CD4-positive, alpha-beta T cell treated with Interleukin-17A for 1 hour (primary cell): ENCODE measurements around the gene ECT2L.

Experiments
- DNase-seq: peaks from one replicate; pipeline ENCODE4 v3.0.0-alpha.2; 2020

The ECT2L gene

GRCh38 chr6:138944412-138944811 lies 148.5 kb downstream of the ECT2L start:
- DNase-seq: peak; percentile 47

- no peak for DNase-seq
Measured at GRCh38 chr6:138945354-138945753, 149.5 kb downstream of the ECT2L start.

GRCh38 chr6:138948004-138948403 lies 152.1 kb downstream of the ECT2L start:
- no peak for DNase-seq

GRCh38 chr6:138948546-138949179 lies 152.8 kb downstream of the ECT2L start:
- no peak for DNase-seq

GRCh38 chr6:138953451-138953850 lies 157.6 kb downstream of the ECT2L start:
- DNase-seq: no peak
